ENCODE measurements around the gene KMT2A. TPM values are rescaled to one million over a fixed set of nuclear protein-coding genes. Genes with fewer than 3 reads are reported as not detected.

KMT2A gene
- total RNA-seq, 1 donor from 2014 or later: 85.8 TPM

DNA sequence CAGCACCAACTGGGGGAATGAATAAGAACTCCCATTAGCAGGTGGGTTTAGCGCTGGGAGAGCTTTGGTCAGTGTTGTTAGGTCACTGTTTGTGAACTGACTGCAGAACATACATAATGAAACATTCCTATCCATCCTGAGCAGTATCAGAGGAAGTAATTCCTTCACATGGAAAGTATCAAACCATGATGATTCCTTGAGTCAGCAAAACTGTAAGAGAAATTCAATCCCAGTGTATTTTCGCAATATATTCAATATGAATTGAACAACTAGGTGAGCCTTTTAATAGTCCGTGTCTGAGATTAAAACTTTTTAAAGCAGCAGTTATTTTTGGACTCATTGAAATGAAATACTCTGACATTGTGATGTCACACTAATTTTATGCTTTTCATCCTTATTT, 48.1 kb downstream of the KMT2A start:
- TF ChIP-seq, protein P1, sequence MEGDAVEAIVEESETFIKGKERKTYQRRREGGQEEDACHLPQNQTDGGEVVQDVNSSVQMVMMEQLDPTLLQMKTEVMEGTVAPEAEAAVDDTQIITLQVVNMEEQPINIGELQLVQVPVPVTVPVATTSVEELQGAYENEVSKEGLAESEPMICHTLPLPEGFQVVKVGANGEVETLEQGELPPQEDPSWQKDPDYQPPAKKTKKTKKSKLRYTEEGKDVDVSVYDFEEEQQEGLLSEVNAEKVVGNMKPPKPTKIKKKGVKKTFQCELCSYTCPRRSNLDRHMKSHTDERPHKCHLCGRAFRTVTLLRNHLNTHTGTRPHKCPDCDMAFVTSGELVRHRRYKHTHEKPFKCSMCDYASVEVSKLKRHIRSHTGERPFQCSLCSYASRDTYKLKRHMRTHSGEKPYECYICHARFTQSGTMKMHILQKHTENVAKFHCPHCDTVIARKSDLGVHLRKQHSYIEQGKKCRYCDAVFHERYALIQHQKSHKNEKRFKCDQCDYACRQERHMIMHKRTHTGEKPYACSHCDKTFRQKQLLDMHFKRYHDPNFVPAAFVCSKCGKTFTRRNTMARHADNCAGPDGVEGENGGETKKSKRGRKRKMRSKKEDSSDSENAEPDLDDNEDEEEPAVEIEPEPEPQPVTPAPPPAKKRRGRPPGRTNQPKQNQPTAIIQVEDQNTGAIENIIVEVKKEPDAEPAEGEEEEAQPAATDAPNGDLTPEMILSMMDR (IDR thresholded peaks at IDR 0.05; ENCODE audit: unreplicated experiment): no peak
- no peak overlapping the region for H3K27ac Mint-ChIP-seq
- peaks cover 45% of the 10 kb centered on the region for H3K36me3 Mint-ChIP-seq
- no peak overlapping the region for H3K4me3 Mint-ChIP-seq
- H3K4me1 Mint-ChIP-seq: no peaks in the 10 kb centered on the region
- peaks cover 7% of the 10 kb centered on the region for H3K9me3 Mint-ChIP-seq
- H3K27me3 Mint-ChIP-seq (ENCODE audit: low read depth): no peaks in the 10 kb centered on the region
- no peak for DNase-seq (ENCODE audit: low spot score in 2 of 2, unreplicated experiment in 2 of 2)

DNA sequence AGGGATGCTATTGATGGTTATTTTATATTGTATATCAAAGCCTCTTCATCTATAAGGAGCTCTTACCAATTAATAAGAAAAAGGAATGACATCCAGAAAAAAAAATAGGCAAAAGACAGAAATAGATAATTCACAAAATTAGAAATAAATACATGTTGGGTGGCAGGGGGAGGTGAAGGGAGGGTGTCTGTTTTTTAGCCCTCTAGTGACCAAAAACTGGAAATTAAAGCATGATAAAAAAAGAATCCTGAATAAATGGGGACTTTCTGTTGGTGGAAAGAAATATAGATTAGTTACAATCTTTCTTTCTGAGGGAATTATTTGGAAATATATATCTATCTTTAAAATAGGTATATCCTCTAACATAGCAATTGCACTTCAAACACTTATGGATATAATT, 49.0 kb downstream of the KMT2A start:
- Mint-ChIP-seq H3K36me3 (peaks cover 42% of the 10 kb centered on the region), H3K4me3 (no peak overlapping the region), H3K4me1 (no peaks in the 10 kb centered on the region), H3K27me3 (ENCODE audit: low read depth) (no peaks in the 10 kb centered on the region), H3K27ac (peak overlapping the region; percentile 26), H3K9me3 (peaks cover 7% of the 10 kb centered on the region)
- DNase-seq (ENCODE audit: low spot score in 2 of 2, unreplicated experiment in 2 of 2): no peak
- TF ChIP-seq, protein P1 (IDR thresholded peaks at IDR 0.05; ENCODE audit: unreplicated experiment): no peak

DNA sequence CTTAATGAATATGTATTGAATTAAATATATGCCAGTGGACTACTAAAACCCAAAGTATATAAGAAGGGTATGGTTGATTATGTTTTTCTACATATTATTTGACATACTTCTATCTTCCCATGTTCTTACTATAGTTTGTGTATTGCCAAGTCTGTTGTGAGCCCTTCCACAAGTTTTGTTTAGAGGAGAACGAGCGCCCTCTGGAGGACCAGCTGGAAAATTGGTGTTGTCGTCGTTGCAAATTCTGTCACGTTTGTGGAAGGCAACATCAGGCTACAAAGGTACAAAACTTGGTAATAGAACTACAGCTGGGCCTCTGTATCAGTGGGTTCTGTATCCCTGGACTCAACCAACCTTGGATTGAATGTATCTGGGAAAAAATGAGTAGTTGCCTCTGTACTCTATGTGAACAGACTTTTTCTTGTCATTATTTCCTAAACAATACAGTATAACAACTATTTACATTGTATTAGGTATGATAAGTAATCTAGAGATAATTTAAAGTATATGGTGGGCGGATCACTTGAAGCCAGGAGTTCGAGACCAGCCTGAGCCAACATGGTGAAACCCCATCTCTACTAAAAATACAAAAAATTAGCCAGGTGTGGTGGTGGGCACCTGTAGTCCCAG, 52.3 kb downstream of the KMT2A start:
- Mint-ChIP-seq H3K36me3 (peaks cover 36% of the 10 kb centered on the region), H3K4me3 (no peak overlapping the region)
- peak; percentile 30 to 81 for DNase-seq (ENCODE audit: low spot score in 2 of 2, unreplicated experiment in 2 of 2)

DNA sequence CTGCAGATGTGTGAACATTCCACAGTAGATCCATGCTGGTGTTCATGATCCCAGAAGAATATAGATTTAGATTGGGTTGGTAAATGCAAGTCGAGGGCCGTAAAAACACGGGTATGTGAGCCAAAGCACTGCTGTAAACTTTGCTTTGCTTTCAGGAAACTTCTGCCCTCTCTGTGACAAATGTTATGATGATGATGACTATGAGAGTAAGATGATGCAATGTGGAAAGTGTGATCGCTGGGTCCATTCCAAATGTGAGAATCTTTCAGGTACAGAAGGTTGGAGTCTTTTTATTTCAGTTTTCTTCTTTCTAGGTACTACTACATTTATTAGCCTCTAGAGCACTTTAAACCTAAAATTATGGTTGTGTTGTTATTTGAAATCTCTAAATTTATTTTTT, 54.7 kb downstream of the KMT2A start:
- Mint-ChIP-seq H3K4me1 (no peaks in the 10 kb centered on the region), H3K4me3 (no peak overlapping the region), H3K27me3 (ENCODE audit: low read depth) (no peaks in the 10 kb centered on the region), H3K27ac (no peak overlapping the region), H3K9me3 (no peaks in the 10 kb centered on the region), H3K36me3 (peaks cover 42% of the 10 kb centered on the region)
- no peak for DNase-seq (ENCODE audit: low spot score in 2 of 2, unreplicated experiment in 2 of 2)
- TF ChIP-seq, protein P1 (IDR thresholded peaks at IDR 0.05; ENCODE audit: unreplicated experiment): no peak

More for the DNA sequence above, 52.3 kb downstream of the KMT2A start:
- H3K9me3 Mint-ChIP-seq: no peaks in the 10 kb centered on the region
- TF ChIP-seq, protein P1 (IDR thresholded peaks at IDR 0.05; ENCODE audit: unreplicated experiment): peak; percentile 82
- no peaks in the 10 kb centered on the region for H3K27me3 Mint-ChIP-seq (ENCODE audit: low read depth)
- H3K27ac Mint-ChIP-seq: peak overlapping the region; percentile 0
- H3K4me1 Mint-ChIP-seq: no peaks in the 10 kb centered on the region

DNA sequence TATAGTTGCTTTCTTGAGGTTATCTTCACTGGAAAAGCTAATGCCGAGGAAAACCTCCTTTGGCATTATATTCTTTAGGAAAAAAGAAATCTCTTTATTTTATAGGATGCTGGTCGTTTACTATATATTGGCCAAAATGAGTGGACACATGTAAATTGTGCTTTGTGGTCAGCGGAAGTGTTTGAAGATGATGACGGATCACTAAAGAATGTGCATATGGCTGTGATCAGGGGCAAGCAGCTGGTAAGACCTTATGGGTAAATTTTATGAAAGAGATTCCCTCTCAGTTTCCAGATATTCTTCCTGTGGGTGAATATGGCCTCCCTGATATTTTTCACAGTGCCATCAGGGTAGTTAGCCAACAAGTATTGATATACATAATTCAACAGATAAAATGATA, 61.5 kb downstream of the KMT2A start:
- H3K4me3 Mint-ChIP-seq: no peak overlapping the region
- no peaks in the 10 kb centered on the region for H3K27me3 Mint-ChIP-seq (ENCODE audit: low read depth)
- DNase-seq (ENCODE audit: low spot score in 2 of 2, unreplicated experiment in 2 of 2): no peak
- no peaks in the 10 kb centered on the region for H3K4me1 Mint-ChIP-seq
- H3K36me3 Mint-ChIP-seq: peaks cover 56% of the 10 kb centered on the region
- TF ChIP-seq, protein P1 (IDR thresholded peaks at IDR 0.05; ENCODE audit: unreplicated experiment): no peak
- no peaks in the 10 kb centered on the region for H3K9me3 Mint-ChIP-seq
- no peak overlapping the region for H3K27ac Mint-ChIP-seq
